K562 (cell line): ENCODE results near the gene CRIM1. TPM values are rescaled to one million over a fixed set of nuclear protein-coding genes. Genes with fewer than 3 reads are reported as not detected.

Experiments used
- ATAC-seq: fragments of 200-7000 bp; cut with Tn5 transposase; 3 replicates; pipeline ENCODE4 v1.9.1; 2020; ENCODE audit warnings: moderate library complexity
- BruUV-seq: library from RNA; stranded (reverse); fragments of 400-500 nt; replicated peaks from 2 replicates; lab custom pipeline; 2021; lab: Mats Ljungman, UMichigan
- CTCF ChIA-PET: fragments of 300-600 bp; formaldehyde crosslinking; extraction: SDS; loops from one replicate; lab custom pipeline; 2021; ENCODE audit warnings: low intra/inter-chr PET ratio; lab: Yijun Ruan, JAX
- POLR2A ChIA-PET: fragments of 300-600, 350-650 bp; sonication (Branson Sonifier 250); formaldehyde crosslinking; extraction: SDS; loops from one replicate; lab custom pipeline; 2021; ENCODE audit warnings: antibody characterized with exemption, inconsistent platforms; lab: Yijun Ruan, JAX
- DNase-seq, 4 experiments: peaks; one replicate each; pipeline versions ENCODE4 v3.0.0 to v3.0.0-alpha.2; 2011 to 2018; ENCODE audit warnings: low spot score in 3 of 4, mixed read lengths in 3 of 4; ENCODE audit errors: extremely low read depth in 1 of 4
- FAIRE-seq: peaks from 2 replicates; lab custom pipeline; 2011; peaks lifted over from hg19 to GRCh38; lab: Jason Lieb, UNC
- H2AFZ ChIP-seq: 2 replicates; pipeline ENCODE4 v1.6.0; 2011; ENCODE audit warnings: low read depth, low read length, control low read depth, inconsistent platforms
- H3K27ac ChIP-seq: fragments of 200-600 bp; 3 replicates; pipeline ENCODE4 v1.8.0; 2011; ENCODE audit warnings: low read depth, mild to moderate bottlenecking, control low read depth, inconsistent platforms, low read length, moderate library complexity, mixed read lengths; ENCODE audit errors: extremely low read depth
- H3K27me3 ChIP-seq, 2 experiments: fragments of 300-600 bp in 1 of 2; 2 replicates in 1 of 2; 3 replicates in 1 of 2; pipeline versions ENCODE4 v1.6.0 to v1.8.0; 2011; ENCODE audit warnings: inconsistent platforms in 2 of 2, low read length in 2 of 2, mild to moderate bottlenecking in 1 of 2, mixed read lengths in 1 of 2, moderate library complexity in 1 of 2; ENCODE audit not compliant: control insufficient read depth in 2 of 2, insufficient read depth in 2 of 2
- H3K36me3 ChIP-seq: fragments of 300-600 bp; 3 replicates; pipeline ENCODE4 v1.8.0; 2011; ENCODE audit warnings: mild to moderate bottlenecking, low read length, inconsistent platforms; ENCODE audit not compliant: control insufficient read depth, insufficient read depth
- H3K4me1 ChIP-seq, 2 experiments: fragments of 200-600 bp in 1 of 2; replicated peaks in 1 of 2; 2 replicates in 1 of 2; 3 replicates in 1 of 2; pipeline versions ENCODE4 v1.5.1 to v1.8.0; 2011; ENCODE audit warnings: inconsistent platforms in 2 of 2, low read length in 2 of 2, mild to moderate bottlenecking in 1 of 2, mixed read lengths in 1 of 2, moderate library complexity in 1 of 2; ENCODE audit not compliant: control insufficient read depth in 2 of 2, insufficient read depth in 2 of 2
- H3K4me2 ChIP-seq: 2 replicates; pipeline ENCODE4 v1.6.1; 2011; ENCODE audit warnings: low read length, control low read depth, inconsistent platforms, mixed read lengths; ENCODE audit not compliant: insufficient read depth
- H3K4me3 ChIP-seq: fragments of 200-600 bp; sonication (generic), shearing (Covaris generic); 2 replicates; pipeline ENCODE4 v1.5.1; 2016; ENCODE audit warnings: control low read depth, inconsistent platforms
- H3K79me2 ChIP-seq: fragments of 200-600 bp; 3 replicates; pipeline ENCODE4 v1.8.0; 2011; ENCODE audit warnings: low read length, inconsistent platforms; ENCODE audit not compliant: control insufficient read depth, insufficient read depth
- H3K9ac ChIP-seq, 2 experiments: 2 replicates each; pipeline versions ENCODE4 v1.6.0 to v1.6.1; 2011; ENCODE audit warnings: low read depth in 2 of 2, low read length in 2 of 2, control low read depth in 1 of 2, inconsistent platforms in 1 of 2, mild to moderate bottlenecking in 1 of 2, mixed read lengths in 1 of 2; ENCODE audit not compliant: insufficient read depth in 1 of 2
- H3K9me1 ChIP-seq: one replicate; pipeline ENCODE4 v1.6.0; 2011; ENCODE audit warnings: inconsistent platforms, mild to moderate bottlenecking, low read length, moderate library complexity; ENCODE audit not compliant: control insufficient read depth, insufficient read depth
- H3K9me3 ChIP-seq: replicated peaks from 2 replicates; pipeline ENCODE4 v1.5.1; 2011; ENCODE audit warnings: low read depth, low read length, inconsistent platforms; ENCODE audit not compliant: control insufficient read depth, insufficient read depth
- H4K20me1 ChIP-seq: replicated peaks from 2 replicates; pipeline ENCODE4 v1.6.1; 2011; ENCODE audit warnings: low read length, inconsistent platforms, mixed read lengths; ENCODE audit not compliant: control insufficient read depth, insufficient read depth
- CREBBP ChIP-seq: IDR thresholded peaks from one replicate; pipeline ENCODE4 v1.6.1; 2012; ENCODE audit warnings: low read depth, mild to moderate bottlenecking, control low read depth, inconsistent platforms, low read length
- GATAD2A ChIP-seq: fragments of 450-650 bp; IDR thresholded peaks from 2 replicates; pipeline ENCODE4 v1.6.1; 2017
- KDM1A ChIP-seq, 2 experiments: fragments of 450-650 bp; IDR thresholded peaks; 2 replicates each; pipeline ENCODE4 v1.6.1; 2016; ENCODE audit warnings: mild to moderate bottlenecking in 2 of 2
- OTX1 ChIP-seq: fragments of 450-650 bp; formaldehyde crosslinking; IDR thresholded peaks from 2 replicates; pipeline ENCODE4 v1.4.0; 2022; ENCODE audit warnings: mild to moderate bottlenecking
- SMAD1 ChIP-seq: fragments of 150-350 bp; IDR thresholded peaks from 2 replicates; pipeline ENCODE4 v1.6.1; 2014; ENCODE audit warnings: low read length, low read depth; ENCODE audit not compliant: partially characterized antibody
- U2AF2 ChIP-seq: fragments of 200-400 bp; formaldehyde crosslinking; optimal IDR thresholded peaks from 2 replicates; pipeline ENCODE3; 2017; ENCODE audit warnings: low read depth, mild to moderate bottlenecking, low read length
- ZBTB1 ChIP-seq: sonication (generic); formaldehyde crosslinking; IDR thresholded peaks from 2 replicates; pipeline ENCODE4 v1.8.1; 2023; ENCODE audit warnings: missing genetic modification reagents, low read depth, mild to moderate bottlenecking, borderline replicate concordance
- ZFP30 ChIP-seq: fragments of 250-450 bp; sonication (Bioruptor Pico); IDR thresholded peaks from 2 replicates; pipeline ENCODE4 v1.8.0; 2022; ENCODE audit warnings: moderate library complexity, mild to moderate bottlenecking, inconsistent platforms, borderline replicate concordance
- WGBS: fragments of 100-300 bp; shearing (Covaris generic); methylation state at CpG from one replicate; pipeline ENCODE4 v1.1.6; 2016; ENCODE audit warnings: low coverage, mixed read lengths; ENCODE audit not compliant: insufficient coverage; ENCODE audit errors: missing lambda C conversion rate; 5-methylcytosine and 5-hydroxymethylcytosine counted together
- in situ Hi-C: fragments of 300-500 bp; cut with MboI; formaldehyde crosslinking; loops from 4 replicates; pipeline ENCODE4 v1.15.0; 2018; ENCODE audit warnings: inconsistent platforms, mixed read lengths
- intact Hi-C: fragments of 100-400 bp; cut with micrococcal nuclease; formaldehyde crosslinking; loops from 2 replicates; pipeline ENCODE4 v1.14.2; 2022
- polyA plus RNA-seq, 8 experiments: library from polyadenylated mRNA; depleted of rRNA in 4 of 8; stranded (reverse) in 5 of 8; unstranded in 3 of 8; fragments of >200 nt; fragmentation: Nextera tagmentation in 2 of 8; fragmentation: Illumina TruSeq in 1 of 8; extraction: Ambion mirVana in 2 of 8; extraction: Trizol in 1 of 8; gene quantifications; 2 replicates each; pipeline versions ENCODE4 v1.2.1 to v1.2.3, GENCODE V29; 2011 to 2014; ENCODE audit warnings: inconsistent platforms in 1 of 8, missing spikeins in 1 of 8
- total RNA-seq, 7 experiments: library from RNA; depleted of rRNA in 6 of 7; stranded (reverse); fragments of >200 nt in 6 of 7; fragmentation: Illumina TruSeq in 2 of 7; extraction: Trizol in 2 of 7; gene quantifications; 2 replicates each; pipeline versions ENCODE4 v1.2.1 to v1.2.3, GENCODE V29; 2011 to 2021; ENCODE audit warnings: low replicate concordance in 1 of 7
- TF ChIP-seq, protein P1 (sequence below): fragments of 450-650 bp; IDR thresholded peaks from 2 replicates; pipeline ENCODE4 v1.6.1; 2016; ENCODE audit warnings: low read depth, mild to moderate bottlenecking, moderate library complexity

CRIM1 gene
- total and polyA plus RNA-seq, 9 of the 15 experiments (the other 6 are each of a cell fraction or from before 2014, with no cell fraction given): 0.01 to 0.36 (median 0.06) TPM; not detected in 1

DNA sequence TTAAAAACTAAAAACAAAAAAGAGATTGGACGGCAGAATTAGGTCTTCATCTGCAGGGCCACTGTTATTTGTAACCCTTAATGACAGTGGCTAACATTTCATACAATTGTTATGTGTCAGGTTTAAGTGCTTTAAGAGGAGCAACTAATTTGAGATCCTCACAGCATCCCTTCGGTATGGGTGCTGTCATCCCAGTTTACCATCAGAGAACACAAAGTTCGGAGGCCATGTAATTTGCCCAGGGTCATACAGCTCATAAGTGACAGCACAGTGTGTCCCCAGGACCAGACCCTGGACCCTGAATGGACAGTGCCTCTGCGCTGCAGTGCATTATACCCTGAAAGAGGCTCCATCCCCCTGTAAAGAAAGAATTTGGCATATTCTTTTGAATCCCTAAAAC is 127.7 kb downstream of the CRIM1 start:
- DNase-seq (no peak), ATAC-seq (no peak)
- no peak overlapping the region for H2AFZ ChIP-seq
- H4K20me1 ChIP-seq: no peaks in the 10 kb centered on the region
- H3K4me3 ChIP-seq: no peak overlapping the region
- 8% methylated on average over 4 of the region's 4 CpGs for WGBS
- no peak overlapping the region for H3K9ac ChIP-seq
- intact Hi-C loops: no loop called here
- no peaks in the 10 kb centered on the region for H3K79me2 ChIP-seq
- peaks cover 3 to 10% of the 10 kb centered on the region in 2 experiments; a peak in 3 of 5 replicates for H3K4me1 ChIP-seq
- no peak for TF ChIP-seq ZBTB1 (CRISPR knock-in tag)
- no peak for TF ChIP-seq CREBBP
- no peak for TF ChIP-seq OTX1
- no peak for TF ChIP-seq SMAD1
- TF ChIP-seq GATAD2A: no peak
- no peak for TF ChIP-seq U2AF2
- no peak for TF ChIP-seq ZFP30 (CRISPR knock-in tag)
- no peak for TF ChIP-seq KDM1A (IDR thresholded peaks at IDR 0.05)
- TF ChIP-seq, protein P1, sequence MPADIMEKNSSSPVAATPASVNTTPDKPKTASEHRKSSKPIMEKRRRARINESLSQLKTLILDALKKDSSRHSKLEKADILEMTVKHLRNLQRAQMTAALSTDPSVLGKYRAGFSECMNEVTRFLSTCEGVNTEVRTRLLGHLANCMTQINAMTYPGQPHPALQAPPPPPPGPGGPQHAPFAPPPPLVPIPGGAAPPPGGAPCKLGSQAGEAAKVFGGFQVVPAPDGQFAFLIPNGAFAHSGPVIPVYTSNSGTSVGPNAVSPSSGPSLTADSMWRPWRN: no peak
- TF ChIP-seq, all 486 proteins: peak for 0
- Histone ChIP-seq H3K9me1 (no peaks in the 10 kb centered on the region), H3K27me3 (no peaks in the 10 kb centered on the region), H3K4me2 (no peak overlapping the region), H3K27ac (no peak overlapping the region), H3K36me3 (no peaks in the 10 kb centered on the region), H3K9me3 (no peaks in the 10 kb centered on the region)
- no TSS peak for BruUV-seq
- POLR2A ChIA-PET: interaction anchor here (0.6 kb wide), 1 partner anchor 241 kb away, joined by 3 read pairs; no protein-coding TSS in a partner anchor
- CTCF ChIA-PET: no interaction called here
- FAIRE-seq: no peak
- in situ Hi-C loops: no loop called here
